NCI-H2081 treated with DMSO at 0.1 percent for 48 hours (cell line): ENCODE data around the gene NFATC4.
"Not testable (repeated sequence)": the region's sequence is repeated elsewhere in the genome, so short reads cannot be mapped to it uniquely, and the experiment has no call there.

Source experiments
- DNase-seq: peaks from one replicate; lab custom pipeline; 2025; lab: John Stamatoyannopoulos, UW

The NFATC4 gene

DNA sequence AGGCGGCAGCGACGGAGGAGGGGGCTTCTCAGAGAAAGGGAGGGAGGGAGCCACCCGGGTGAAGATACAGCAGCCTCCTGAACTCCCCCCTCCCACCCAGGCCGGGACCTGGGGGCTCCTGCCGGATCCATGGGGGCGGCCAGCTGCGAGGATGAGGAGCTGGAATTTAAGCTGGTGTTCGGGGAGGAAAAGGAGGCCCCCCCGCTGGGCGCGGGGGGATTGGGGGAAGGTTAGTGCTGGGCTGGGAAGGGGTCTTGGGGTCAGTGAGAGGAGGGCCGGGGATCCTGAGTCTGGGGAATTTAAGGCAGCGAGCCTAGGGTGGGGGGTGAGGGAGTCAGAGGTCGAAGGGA, 203 bp downstream of the NFATC4 start:
- DNase-seq = no peak

DNA sequence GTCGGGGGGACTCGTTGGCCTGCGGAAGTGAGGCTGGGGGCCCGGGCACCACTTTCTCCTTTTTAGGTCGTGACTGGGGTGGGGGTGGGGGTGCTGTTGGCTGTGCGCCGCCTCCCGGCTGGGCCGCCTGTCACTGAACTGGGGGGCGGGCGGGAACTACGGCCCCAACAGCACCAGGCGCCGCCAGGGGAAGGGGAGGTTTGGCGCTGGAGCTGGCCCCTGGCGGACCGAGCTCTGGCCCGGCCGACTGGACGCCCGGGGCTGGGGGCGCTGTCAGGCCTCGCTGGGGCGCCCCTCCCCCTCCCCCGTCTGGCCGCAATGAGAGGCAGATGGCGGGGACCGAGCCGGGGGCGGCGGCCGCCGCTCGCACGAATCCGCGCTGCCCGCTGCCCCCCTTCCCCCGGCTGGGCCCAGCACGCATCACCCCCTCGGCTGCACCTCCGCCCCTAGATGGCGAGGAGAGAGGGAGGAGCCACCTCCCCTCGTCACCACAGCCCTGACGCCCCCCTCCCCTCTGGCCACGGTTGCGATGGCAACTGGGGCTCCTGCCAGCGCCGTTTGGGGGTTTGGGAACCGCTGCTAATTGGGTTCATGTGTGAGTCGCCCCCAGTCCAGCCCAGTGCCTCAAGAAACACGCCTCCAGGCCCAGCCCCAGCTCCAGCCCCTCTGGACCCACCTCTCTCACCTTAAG, 723 bp downstream of the NFATC4 start:
- DNase-seq = no peak

DNA sequence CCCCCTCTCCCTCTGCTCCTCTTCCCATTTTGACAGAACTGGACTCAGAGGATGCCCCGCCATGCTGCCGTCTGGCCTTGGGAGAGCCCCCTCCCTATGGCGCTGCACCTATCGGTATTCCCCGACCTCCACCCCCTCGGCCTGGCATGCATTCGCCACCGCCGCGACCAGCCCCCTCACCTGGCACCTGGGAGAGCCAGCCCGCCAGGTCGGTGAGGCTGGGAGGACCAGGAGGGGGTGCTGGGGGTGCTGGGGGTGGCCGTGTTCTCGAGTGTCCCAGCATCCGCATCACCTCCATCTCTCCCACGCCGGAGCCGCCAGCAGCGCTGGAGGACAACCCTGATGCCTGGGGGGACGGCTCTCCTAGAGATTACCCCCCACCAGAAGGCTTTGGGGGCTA, 1.5 kb downstream of the NFATC4 start:
- no peak for DNase-seq

DNA sequence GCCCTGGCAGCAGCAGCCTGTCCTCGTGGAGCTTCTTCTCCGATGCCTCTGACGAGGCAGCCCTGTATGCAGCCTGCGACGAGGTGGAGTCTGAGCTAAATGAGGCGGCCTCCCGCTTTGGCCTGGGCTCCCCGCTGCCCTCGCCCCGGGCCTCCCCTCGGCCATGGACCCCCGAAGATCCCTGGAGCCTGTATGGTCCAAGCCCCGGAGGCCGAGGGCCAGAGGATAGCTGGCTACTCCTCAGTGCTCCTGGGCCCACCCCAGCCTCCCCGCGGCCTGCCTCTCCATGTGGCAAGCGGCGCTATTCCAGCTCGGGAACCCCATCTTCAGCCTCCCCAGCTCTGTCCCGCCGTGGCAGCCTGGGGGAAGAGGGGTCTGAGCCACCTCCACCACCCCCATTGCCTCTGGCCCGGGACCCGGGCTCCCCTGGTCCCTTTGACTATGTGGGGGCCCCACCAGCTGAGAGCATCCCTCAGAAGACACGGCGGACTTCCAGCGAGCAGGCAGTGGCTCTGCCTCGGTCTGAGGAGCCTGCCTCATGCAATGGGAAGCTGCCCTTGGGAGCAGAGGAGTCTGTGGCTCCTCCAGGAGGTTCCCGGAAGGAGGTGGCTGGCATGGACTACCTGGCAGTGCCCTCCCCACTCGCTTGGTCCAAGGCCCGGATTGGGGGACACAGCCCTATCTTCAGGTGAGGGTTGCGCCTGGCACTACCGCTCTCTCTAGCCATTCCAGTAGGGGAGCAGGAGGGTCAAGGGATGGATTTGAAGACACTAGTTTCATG, 2.1 kb downstream of the NFATC4 start:
- no peak for DNase-seq

DNA sequence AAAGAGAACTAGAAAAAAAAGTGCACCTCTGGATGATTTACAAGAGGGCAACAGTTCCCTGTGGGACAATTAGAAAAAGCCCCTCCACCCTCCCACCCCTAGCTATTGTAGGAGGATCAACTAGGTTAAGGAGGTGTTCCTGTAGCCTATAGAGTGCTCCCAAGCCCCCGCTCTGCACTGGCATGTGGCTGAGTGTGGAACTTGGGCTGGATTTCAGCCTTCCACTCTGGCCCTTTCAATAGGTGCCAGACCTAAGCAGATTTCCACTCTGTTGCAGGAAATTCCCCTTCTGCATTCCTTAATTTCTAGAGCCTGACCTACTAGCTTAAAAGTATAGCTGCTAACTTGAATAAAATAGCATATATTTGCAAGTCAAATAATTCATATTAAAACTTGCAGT, 2.8 kb downstream of the NFATC4 start:
- DNase-seq = no peak

GRCh38 chr14:24371605-24372004, 3.6 kb downstream of the NFATC4 start:
- DNase-seq = not testable (repeated sequence)

GRCh38 chr14:24372701-24373416, 4.9 kb downstream of the NFATC4 start:
- no peak for DNase-seq

GRCh38 chr14:24376448-24377070, 8.6 kb downstream of the NFATC4 start:
- DNase-seq = no peak

DNA sequence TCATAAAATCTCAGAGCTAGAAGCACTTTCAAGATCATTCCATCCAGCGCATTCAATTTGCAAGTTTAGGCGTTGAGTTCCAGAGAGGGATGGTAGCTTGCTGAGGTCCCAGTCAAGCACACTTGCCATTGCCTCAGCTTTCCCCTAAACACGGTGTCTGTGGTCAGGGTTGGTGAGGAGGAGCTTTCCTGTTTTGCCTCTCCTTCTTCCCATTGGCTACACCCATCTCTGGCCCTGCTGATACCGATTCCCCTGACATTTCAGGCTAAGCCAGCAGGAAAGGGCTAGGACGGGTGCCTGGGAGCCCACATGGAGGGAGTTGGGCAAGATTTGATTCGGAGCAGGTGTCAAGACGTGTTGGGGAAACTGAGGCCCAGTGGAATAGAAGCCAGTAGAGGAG, 9.1 kb downstream of the NFATC4 start:
- no peak for DNase-seq

- no peak for DNase-seq
Observed at GRCh38 chr14:24377657-24378056, 9.7 kb downstream of the NFATC4 start.

DNA sequence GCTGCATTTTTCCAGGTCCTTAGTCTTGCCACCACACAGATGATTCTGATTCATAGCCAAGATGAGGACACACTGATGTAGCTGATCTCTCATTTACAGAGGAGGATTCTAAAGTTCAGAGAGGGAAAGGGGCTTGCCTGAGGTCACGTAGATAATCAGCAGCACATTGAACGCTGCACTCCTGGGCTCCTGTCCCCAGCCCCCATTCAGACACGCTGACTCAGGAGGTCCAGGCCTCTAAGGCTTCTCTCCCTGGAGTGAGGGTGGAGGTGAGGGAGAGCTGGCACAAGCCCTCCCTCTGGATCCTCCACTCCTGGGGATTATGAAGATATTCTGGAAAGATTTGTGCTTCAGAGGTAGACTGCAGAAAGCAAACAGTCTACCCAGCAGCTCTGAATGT, 10.3 kb downstream of the NFATC4 start:
- no peak for DNase-seq

GRCh38 chr14:24378981-24379906, 11.3 kb downstream of the NFATC4 start:
- no peak for DNase-seq

GRCh38 chr14:24379907-24380730, 12.1 kb downstream of the NFATC4 start:
- no peak for DNase-seq

GRCh38 chr14:24381363-24382063, 13.5 kb downstream of the NFATC4 start:
- no peak for DNase-seq

- no peak for DNase-seq
Observed at GRCh38 chr14:24382064-24382371, 14.0 kb downstream of the NFATC4 start.

DNA sequence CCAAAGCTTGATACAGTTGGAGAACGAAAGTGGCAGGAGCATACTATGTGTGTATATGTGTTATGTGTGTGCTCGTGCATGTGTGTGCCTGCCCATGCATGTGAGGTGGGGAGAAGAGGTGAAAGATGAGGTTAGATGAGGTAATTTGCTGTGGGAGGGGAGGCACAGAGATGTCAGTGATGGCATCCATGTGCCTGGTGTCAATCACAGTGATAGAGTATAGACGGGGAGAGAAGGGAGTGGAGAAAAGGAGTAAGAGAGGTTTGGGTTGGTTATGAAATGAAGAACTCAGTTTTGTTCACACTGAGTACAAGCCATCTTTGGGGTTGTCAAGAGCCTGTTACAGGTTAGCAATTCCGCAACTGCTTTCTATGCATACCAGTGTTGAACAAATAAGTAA, 16.2 kb downstream of the NFATC4 start:
- no peak for DNase-seq

GRCh38 chr14:24385524-24385923, 17.5 kb downstream of the NFATC4 start:
- DNase-seq = no peak

- DNase-seq = no peak
Observed at GRCh38 chr14:24387009-24387345, 19.0 kb downstream of the NFATC4 start.

DNA sequence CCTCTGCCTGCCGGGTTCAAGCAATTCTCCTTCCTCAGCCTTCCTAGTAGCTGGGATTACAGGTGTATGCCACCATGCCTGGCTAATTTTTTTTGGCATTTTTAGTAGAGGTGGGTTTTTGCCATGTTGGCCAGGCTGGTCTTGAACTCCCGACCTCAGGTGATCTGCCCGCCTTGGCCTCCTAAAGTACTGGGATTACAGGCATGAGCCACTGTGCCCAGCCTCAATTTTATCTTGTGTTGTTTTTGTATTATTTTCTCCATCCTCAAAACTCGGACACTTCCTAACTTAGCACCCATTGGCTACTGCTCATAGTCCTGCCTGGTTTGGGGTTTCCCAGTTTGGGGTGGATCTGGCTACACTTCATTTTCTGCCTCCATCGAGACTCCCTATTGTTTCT, 19.6 kb downstream of the NFATC4 start:
- not testable (repeated sequence) for DNase-seq

GRCh38 chr14:24388474-24389179, 20.6 kb downstream of the NFATC4 start:
- no peak for DNase-seq
